CD4-positive, CD25-positive, alpha-beta regulatory T cell (primary cell): ENCODE measurements around the gene EXOG. TPM values are rescaled to one million over a fixed set of nuclear protein-coding genes. Genes with fewer than 3 reads are reported as not detected.

Source experiments
- ATAC-seq, 2 donors: fragments of 150-1000 bp; cut with Tn5 transposase; one replicate each; pipeline ENCODE4 v1.10.0; 2021; ENCODE audit warnings: low read depth in 2 of 2, moderate number of reproducible peaks in 2 of 2, moderate library complexity in 1 of 2
- DNase-seq, 3 donors: peaks; one replicate each; pipeline versions ENCODE4 v3.0.0 to v3.0.0-alpha.2; 2012 to 2022; ENCODE audit warnings: mixed read lengths in 1 of 3
- H3K27ac ChIP-seq: one replicate; pipeline ENCODE4 v1.7.0; 2013; ENCODE audit warnings: mild to moderate bottlenecking, low read length; ENCODE audit not compliant: insufficient read depth, poor library complexity, severe bottlenecking
- H3K27me3 ChIP-seq: one replicate; pipeline ENCODE4 v1.7.0; 2013; ENCODE audit warnings: low read length; ENCODE audit not compliant: control insufficient read depth, insufficient read depth
- H3K36me3 ChIP-seq: one replicate; pipeline ENCODE4 v1.7.0; 2013; ENCODE audit warnings: mild to moderate bottlenecking, low read length, moderate library complexity; ENCODE audit not compliant: control insufficient read depth, insufficient read depth
- H3K4me1 ChIP-seq: 2 replicates; pipeline ENCODE4 v1.7.0; 2013; ENCODE audit warnings: mild to moderate bottlenecking, low read length; ENCODE audit not compliant: insufficient read depth, control insufficient read depth, poor library complexity, severe bottlenecking
- H3K4me3 ChIP-seq: one replicate; pipeline ENCODE4 v1.7.0; 2013; ENCODE audit warnings: low read depth, mild to moderate bottlenecking, low read length, moderate library complexity
- H3K9me3 ChIP-seq, 2 experiments: 1 replicate in 1 of 2; 2 replicates in 1 of 2; pipeline ENCODE4 v1.7.0; 2013; ENCODE audit warnings: low read length in 2 of 2, mild to moderate bottlenecking in 1 of 2, moderate library complexity in 1 of 2; ENCODE audit not compliant: control insufficient read depth in 2 of 2
- H3K27ac Mint-ChIP-seq, 3 donors: one replicate each; pipeline ENCODE4 v1.8.0; 2020 to 2022; ENCODE audit warnings: mild to moderate bottlenecking in 3 of 3, mixed read lengths in 3 of 3, moderate library complexity in 2 of 3
- H3K27me3 Mint-ChIP-seq: one replicate; pipeline ENCODE4 v1.8.0; 2022; ENCODE audit warnings: mild to moderate bottlenecking, mixed read lengths
- H3K36me3 Mint-ChIP-seq: one replicate; pipeline ENCODE4 v1.8.0; 2020; ENCODE audit warnings: mixed read lengths
- H3K4me1 Mint-ChIP-seq, 4 donors: one replicate each; pipeline ENCODE4 v1.8.0; 2020 to 2022; ENCODE audit warnings: mixed read lengths in 4 of 4, mild to moderate bottlenecking in 1 of 4
- H3K4me3 Mint-ChIP-seq, 4 donors: one replicate each; pipeline ENCODE4 v1.8.0; 2020 to 2022; ENCODE audit warnings: mild to moderate bottlenecking in 4 of 4, mixed read lengths in 4 of 4, moderate library complexity in 3 of 4
- H3K9me3 Mint-ChIP-seq, 7 donors: one replicate each; pipeline ENCODE4 v1.8.0; 2020 to 2022; ENCODE audit warnings: mixed read lengths in 7 of 7, mild to moderate bottlenecking in 3 of 7, moderate library complexity in 2 of 7
- polyA plus RNA-seq, 4 donors: library from polyadenylated mRNA; unstranded; fragments of 300-500 nt; fragmentation: Illumina TruSeq; gene quantifications; one replicate each; pipeline ENCODE4 v1.2.3, GENCODE V29; 2021
- total RNA-seq: library from RNA; stranded (reverse); gene quantifications from one replicate; pipeline ENCODE4 v1.2.3, GENCODE V29; 2022

Gene EXOG
- total and polyA plus RNA-seq, 5 donors from 2014 or later, result 5.9 to 26.0 (median 9.5) TPM

DNA sequence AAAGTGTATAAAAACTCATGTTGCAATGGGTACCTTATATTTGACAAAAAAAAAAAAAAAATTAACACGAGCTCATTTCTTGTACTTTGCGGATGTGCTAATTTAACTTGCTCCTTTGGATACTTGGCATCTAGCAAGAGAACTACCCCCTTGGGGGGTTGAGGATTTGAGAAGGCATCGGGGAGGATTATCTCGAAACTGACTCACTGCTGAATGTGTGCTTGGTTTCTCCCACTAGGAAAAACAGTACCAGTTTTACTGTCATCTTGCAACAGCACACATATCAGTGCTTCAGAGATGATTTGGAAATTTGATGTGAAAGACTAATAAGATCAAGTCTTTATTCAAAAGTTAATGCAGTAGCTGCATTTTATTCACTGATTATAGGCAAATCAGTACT is 891 bp downstream of the EXOG start:
- H3K27me3 Mint-ChIP-seq, result no peaks in the 10 kb centered on the region
- Histone ChIP-seq H3K4me3 (peak overlapping the region; percentile 90), H3K36me3 (peaks cover 15% of the 10 kb centered on the region), H3K4me1 (peaks cover 19% of the 10 kb centered on the region), H3K27me3 (no peaks in the 10 kb centered on the region), H3K9me3 (no peaks in the 10 kb centered on the region), H3K27ac (no peak overlapping the region)
- peak overlapping the region; percentile 95 to 98 (median 98) for H3K4me3 Mint-ChIP-seq
- H3K9me3 Mint-ChIP-seq, result peaks cover 0 to 1% (median 0%) of the 10 kb centered on the region in 7 donors
- DNase-seq (peak in 1 of 3 donors; percentile 9), ATAC-seq (no peak)
- peak overlapping the region; percentile 82 to 95 (median 94) for H3K27ac Mint-ChIP-seq
- peaks cover 11% of the 10 kb centered on the region for H3K36me3 Mint-ChIP-seq
- H3K4me1 Mint-ChIP-seq, result peaks cover 12 to 46% (median 27%) of the 10 kb centered on the region in 4 donors

DNA sequence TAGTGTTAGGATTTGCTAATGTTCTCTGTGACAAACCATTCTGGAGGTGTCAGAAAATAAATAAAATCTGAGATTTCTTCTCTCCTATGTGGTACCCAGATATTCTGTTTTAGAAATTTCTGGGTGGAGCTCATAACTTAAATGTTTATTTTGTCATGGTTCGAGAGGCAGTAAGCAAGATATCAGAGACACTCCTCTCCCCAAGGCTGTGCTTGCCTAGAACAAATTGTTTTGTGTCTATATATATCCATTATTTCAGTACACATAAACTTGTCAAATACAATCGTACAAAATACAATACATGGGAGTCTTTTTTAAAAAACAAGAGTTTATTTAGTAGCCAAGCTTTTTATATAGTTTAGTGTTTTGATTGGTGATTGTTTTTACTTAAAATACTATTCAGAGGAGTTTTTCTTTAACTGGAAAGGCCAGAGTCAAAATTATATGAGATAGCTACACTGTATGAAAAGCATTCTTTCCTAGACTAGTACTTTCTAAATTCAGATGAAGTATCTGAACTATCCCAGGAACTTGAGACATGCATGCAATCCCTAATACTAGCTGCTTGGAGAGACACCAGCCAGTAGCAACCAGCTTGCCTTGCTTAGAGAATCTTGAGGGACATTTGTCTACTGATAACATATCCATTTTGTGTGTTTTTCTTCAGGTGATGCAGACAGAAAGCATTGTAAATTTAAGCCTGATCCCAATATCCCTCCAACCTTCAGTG is 4.7 kb downstream of the EXOG start:
- Mint-ChIP-seq H3K4me1 (peaks cover 17 to 46% (median 28%) of the 10 kb centered on the region in 4 donors), H3K4me3 (peak overlapping the region in 1 of 4 donors; percentile 7), H3K27ac (no peak overlapping the region), H3K36me3 (peaks cover 26% of the 10 kb centered on the region), H3K27me3 (no peaks in the 10 kb centered on the region), H3K9me3 (peaks cover 0 to 1% (median 0%) of the 10 kb centered on the region in 7 donors)
- DNase-seq, result no peak
- H3K36me3 ChIP-seq, result peaks cover 34% of the 10 kb centered on the region
- H3K4me1 ChIP-seq, result peaks cover 19% of the 10 kb centered on the region
- no peak for ATAC-seq
- no peak overlapping the region for H3K4me3 ChIP-seq
- no peak overlapping the region for H3K27ac ChIP-seq
- H3K27me3 ChIP-seq, result no peaks in the 10 kb centered on the region
- no peaks in the 10 kb centered on the region for H3K9me3 ChIP-seq

DNA sequence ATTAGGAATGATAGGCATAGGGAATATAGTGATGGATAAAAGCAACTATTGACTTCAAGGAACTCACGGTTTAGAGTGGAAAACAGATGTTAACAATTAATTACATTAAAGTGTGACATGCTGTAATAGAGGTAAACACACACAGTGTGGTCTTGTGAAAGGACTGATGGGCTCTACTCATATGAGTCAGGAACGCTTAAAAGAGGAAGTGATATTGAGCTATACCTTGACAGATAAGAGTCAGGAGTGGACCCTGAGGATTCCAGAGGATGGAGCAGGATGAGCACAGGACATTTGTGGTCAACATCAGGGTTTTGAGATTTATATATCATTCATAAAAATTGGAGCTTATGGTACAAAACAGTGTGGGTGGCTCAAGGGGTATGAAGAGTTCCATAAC is 11.0 kb downstream of the EXOG start:
- H3K27me3 Mint-ChIP-seq, result no peaks in the 10 kb centered on the region
- H3K4me3 Mint-ChIP-seq, result no peak overlapping the region
- no peaks in the 10 kb centered on the region for H3K4me1 ChIP-seq
- H3K27ac ChIP-seq, result no peak overlapping the region
- peaks cover 0 to 5% (median 1%) of the 10 kb centered on the region in 4 donors for H3K4me1 Mint-ChIP-seq
- H3K27me3 ChIP-seq, result no peaks in the 10 kb centered on the region
- peaks cover 59% of the 10 kb centered on the region for H3K36me3 ChIP-seq
- no peaks in the 10 kb centered on the region for H3K9me3 ChIP-seq
- H3K36me3 Mint-ChIP-seq, result peaks cover 28% of the 10 kb centered on the region
- ATAC-seq, result no peak
- H3K27ac Mint-ChIP-seq, result peak overlapping the region in 1 of 3 donors; percentile 38
- no peaks in the 10 kb centered on the region for H3K9me3 Mint-ChIP-seq
- no peak for DNase-seq
- H3K4me3 ChIP-seq, result no peak overlapping the region

DNA sequence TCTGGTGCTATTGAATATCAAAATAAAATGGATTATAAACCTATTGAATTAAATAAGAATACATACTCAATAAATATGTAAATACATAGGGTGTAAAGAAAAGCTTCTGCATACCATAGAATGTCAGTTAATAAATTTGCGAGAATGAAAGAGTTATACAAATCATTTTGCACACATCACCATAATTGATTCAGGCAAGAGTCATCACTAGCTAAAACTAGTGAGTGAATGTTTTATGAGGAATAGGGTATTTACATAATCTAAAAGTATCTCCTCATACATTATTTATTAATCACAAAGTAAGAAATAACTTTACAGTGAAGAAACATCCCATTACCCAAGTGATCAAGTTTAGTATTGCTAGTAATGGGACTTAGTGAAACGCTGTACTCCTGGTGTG is 13.6 kb downstream of the EXOG start:
- H3K4me3 Mint-ChIP-seq, result no peak overlapping the region
- ATAC-seq, result no peak
- H3K4me1 Mint-ChIP-seq, result no peaks in the 10 kb centered on the region
- Histone ChIP-seq H3K27me3 (no peaks in the 10 kb centered on the region), H3K4me3 (no peak overlapping the region), H3K9me3 (no peaks in the 10 kb centered on the region), H3K27ac (no peak overlapping the region), H3K36me3 (peaks cover 67% of the 10 kb centered on the region), H3K4me1 (no peaks in the 10 kb centered on the region)
- H3K27ac Mint-ChIP-seq, result no peak overlapping the region
- H3K27me3 Mint-ChIP-seq, result no peaks in the 10 kb centered on the region
- H3K9me3 Mint-ChIP-seq, result no peaks in the 10 kb centered on the region
- peaks cover 25% of the 10 kb centered on the region for H3K36me3 Mint-ChIP-seq
- DNase-seq, result no peak

DNA sequence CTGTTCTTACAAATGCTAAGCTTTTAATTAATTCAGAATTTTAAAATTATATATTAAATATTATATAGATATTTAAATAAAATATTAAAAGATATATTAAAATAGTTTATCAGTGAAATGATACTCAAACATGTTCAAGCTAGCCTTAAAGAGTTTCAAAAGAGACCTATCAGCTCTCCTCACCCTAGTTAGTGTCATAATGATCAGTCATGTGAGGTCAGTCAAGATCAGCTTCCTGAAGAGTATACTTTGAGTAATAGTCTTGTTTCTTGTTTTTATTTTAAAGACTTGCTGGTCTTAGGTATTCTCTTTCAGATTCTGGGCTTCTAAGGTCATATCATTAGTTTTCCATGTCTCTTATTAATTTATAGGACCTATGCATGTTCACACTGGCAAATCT is 14.5 kb downstream of the EXOG start:
- H3K27me3 Mint-ChIP-seq, result no peaks in the 10 kb centered on the region
- Histone ChIP-seq H3K27me3 (no peaks in the 10 kb centered on the region), H3K36me3 (peaks cover 69% of the 10 kb centered on the region), H3K4me1 (no peaks in the 10 kb centered on the region), H3K27ac (no peak overlapping the region), H3K4me3 (no peak overlapping the region), H3K9me3 (no peaks in the 10 kb centered on the region)
- no peak for ATAC-seq
- no peak for DNase-seq
- H3K4me1 Mint-ChIP-seq, result no peaks in the 10 kb centered on the region
- no peaks in the 10 kb centered on the region for H3K9me3 Mint-ChIP-seq
- H3K36me3 Mint-ChIP-seq, result peaks cover 24% of the 10 kb centered on the region
- no peak overlapping the region for H3K4me3 Mint-ChIP-seq
- H3K27ac Mint-ChIP-seq, result peak overlapping the region in 1 of 3 donors; percentile 21

DNA sequence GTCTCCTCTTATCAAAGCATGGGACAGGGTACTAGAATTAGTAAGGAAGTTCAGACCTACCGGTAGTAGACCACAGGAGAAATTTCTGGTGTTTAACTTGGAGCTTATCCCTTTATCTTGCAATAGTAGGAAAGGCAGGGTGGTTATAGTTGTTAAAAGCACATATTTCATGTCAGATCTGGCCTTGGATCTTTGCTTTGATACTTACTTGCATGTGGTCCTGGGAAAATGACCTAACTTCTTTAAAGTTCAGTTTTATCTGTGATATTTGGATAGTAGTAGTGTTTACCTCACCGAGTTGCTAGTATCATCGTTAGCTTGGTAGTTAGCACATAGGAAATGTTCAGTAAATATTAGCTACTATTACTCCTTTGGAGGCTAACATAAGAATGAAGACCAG is 15.4 kb downstream of the EXOG start:
- no peak overlapping the region for H3K27ac Mint-ChIP-seq
- DNase-seq (no peak), ATAC-seq (no peak)
- no peaks in the 10 kb centered on the region for H3K27me3 Mint-ChIP-seq
- Histone ChIP-seq H3K9me3 (no peaks in the 10 kb centered on the region), H3K4me1 (no peaks in the 10 kb centered on the region), H3K36me3 (peaks cover 69% of the 10 kb centered on the region), H3K27ac (no peak overlapping the region), H3K27me3 (no peaks in the 10 kb centered on the region), H3K4me3 (no peak overlapping the region)
- H3K9me3 Mint-ChIP-seq, result no peaks in the 10 kb centered on the region
- no peaks in the 10 kb centered on the region for H3K4me1 Mint-ChIP-seq
- peaks cover 26% of the 10 kb centered on the region for H3K36me3 Mint-ChIP-seq
- H3K4me3 Mint-ChIP-seq, result no peak overlapping the region

DNA sequence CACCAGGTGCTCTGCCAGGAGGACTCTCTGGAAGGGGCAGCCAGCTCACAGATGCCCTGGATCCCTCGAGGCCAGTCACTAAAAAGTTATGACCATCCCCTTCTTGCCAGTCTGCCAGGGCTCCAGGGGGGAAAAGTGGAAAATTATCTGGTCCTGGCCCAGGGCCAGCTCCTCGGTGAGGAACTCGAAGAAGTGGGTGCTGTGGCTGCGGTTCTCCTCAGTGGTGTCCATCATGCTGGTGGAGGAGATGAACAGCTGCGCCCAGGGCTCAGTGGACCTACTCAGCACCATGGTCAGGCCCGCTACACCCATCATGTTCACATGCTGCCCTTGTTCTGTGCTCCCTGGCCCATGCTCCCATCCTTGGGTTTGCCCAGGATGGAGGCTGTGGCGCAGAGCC is 19.2 kb downstream of the EXOG start:
- H3K36me3 ChIP-seq, result peaks cover 46% of the 10 kb centered on the region
- H3K4me1 ChIP-seq, result peaks cover 18% of the 10 kb centered on the region
- Mint-ChIP-seq H3K4me3 (no peak overlapping the region), H3K27me3 (no peaks in the 10 kb centered on the region), H3K27ac (no peak overlapping the region), H3K36me3 (peaks cover 25% of the 10 kb centered on the region), H3K9me3 (no peaks in the 10 kb centered on the region), H3K4me1 (peaks cover 13 to 26% (median 17%) of the 10 kb centered on the region in 4 donors)
- no peaks in the 10 kb centered on the region for H3K9me3 ChIP-seq
- ATAC-seq (no peak), DNase-seq (no peak)
- no peak overlapping the region for H3K27ac ChIP-seq
- no peaks in the 10 kb centered on the region for H3K27me3 ChIP-seq
- no peak overlapping the region for H3K4me3 ChIP-seq

DNA sequence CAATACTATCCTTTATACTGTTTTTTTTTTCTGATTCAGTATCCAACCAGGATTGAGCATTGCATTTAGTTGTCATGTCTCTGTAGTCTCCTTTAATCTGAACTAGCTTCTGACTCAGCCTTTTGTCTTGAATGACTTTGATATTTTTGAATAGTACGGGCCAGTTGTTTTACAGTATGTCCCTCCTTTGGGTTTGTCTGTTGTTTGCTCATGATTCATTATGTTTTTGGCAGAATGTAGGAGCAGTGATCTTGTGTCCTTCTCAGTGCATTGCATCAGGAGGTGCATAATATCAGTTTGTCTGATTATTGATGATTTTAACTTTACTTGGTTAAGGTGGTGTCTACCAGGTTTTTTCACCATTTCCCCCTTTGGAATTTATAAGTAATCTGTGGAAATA is 20.5 kb downstream of the EXOG start:
- no peak overlapping the region for H3K4me3 Mint-ChIP-seq
- no peaks in the 10 kb centered on the region for H3K27me3 ChIP-seq
- no peak for DNase-seq
- no peak for ATAC-seq
- no peaks in the 10 kb centered on the region for H3K27me3 Mint-ChIP-seq
- H3K4me3 ChIP-seq, result no peak overlapping the region
- peaks cover 22% of the 10 kb centered on the region for H3K36me3 Mint-ChIP-seq
- H3K9me3 Mint-ChIP-seq, result no peaks in the 10 kb centered on the region
- H3K27ac ChIP-seq, result no peak overlapping the region
- H3K27ac Mint-ChIP-seq, result no peak overlapping the region
- H3K4me1 ChIP-seq, result peaks cover 19% of the 10 kb centered on the region
- no peaks in the 10 kb centered on the region for H3K9me3 ChIP-seq
- peaks cover 37% of the 10 kb centered on the region for H3K36me3 ChIP-seq
- H3K4me1 Mint-ChIP-seq, result peaks cover 17 to 34% (median 28%) of the 10 kb centered on the region in 4 donors
